Amygdala (tissue), 56 donors: Measurements from ENCODE around the gene RASD2.
A peak's percentile ranks its signal among the peaks of the same experiment; 100 is the strongest.

Source experiments
- DNase-seq, 56 donors: peaks; one replicate each; lab custom pipeline; 2025; lab: John Stamatoyannopoulos, UW

The RASD2 gene

GRCh38 chr22:35556666-35557065 lies 16.0 kb downstream of the RASD2 start:
- no peak for DNase-seq

GRCh38 chr22:35558031-35558430 lies 17.4 kb downstream of the RASD2 start:
- DNase-seq = no peak

- DNase-seq = no peak
These were observed 18.1 kb downstream of the RASD2 start for GRCh38 chr22:35558719-35559118.

GRCh38 chr22:35559354-35560005 lies 18.8 kb downstream of the RASD2 start:
- DNase-seq = no peak

- no peak for DNase-seq
These were observed 19.7 kb downstream of the RASD2 start for GRCh38 chr22:35560366-35560765.

GRCh38 chr22:35560824-35561223 lies 20.2 kb downstream of the RASD2 start:
- DNase-seq = no peak

GRCh38 chr22:35561796-35562526 lies 21.3 kb downstream of the RASD2 start:
- DNase-seq = no peak

GRCh38 chr22:35563211-35563610 lies 22.6 kb downstream of the RASD2 start:
- no peak for DNase-seq

GRCh38 chr22:35564975-35565867 lies 24.6 kb downstream of the RASD2 start:
- DNase-seq = no peak

- peak in 2 of 56 donors; percentile 5 to 27 for DNase-seq
These were observed 26.9 kb downstream of the RASD2 start for GRCh38 chr22:35567351-35568141.

GRCh38 chr22:35568751-35569739 lies 28.4 kb downstream of the RASD2 start:
- DNase-seq = no peak

GRCh38 chr22:35569916-35570315 lies 29.3 kb downstream of the RASD2 start:
- no peak for DNase-seq

- DNase-seq = no peak
These were observed 30.1 kb downstream of the RASD2 start for GRCh38 chr22:35570686-35571194.

GRCh38 chr22:35572556-35572955 lies 31.9 kb downstream of the RASD2 start:
- peak in 5 of 56 donors; percentile 5 to 14 (median 8) for DNase-seq

GRCh38 chr22:35575116-35575748 lies 34.6 kb downstream of the RASD2 start:
- peak in 1 of 56 donors; percentile 18 for DNase-seq

- DNase-seq = no peak
These were observed 36.0 kb downstream of the RASD2 start for GRCh38 chr22:35576671-35577070.

GRCh38 chr22:35577799-35578659 lies 37.4 kb downstream of the RASD2 start:
- no peak for DNase-seq
